Neuron (in vitro differentiated cells): ENCODE data around the gene VMP1.
"Not testable (repeated sequence)": the region's sequence is repeated elsewhere in the genome, so short reads cannot be mapped to it uniquely, and the experiment has no call there.

Source experiments
- H2AFZ ChIP-seq: one replicate; pipeline ENCODE4 v1.6.1; 2013; ENCODE audit warnings: low read depth, mild to moderate bottlenecking, inconsistent platforms, low read length, moderate library complexity
- H3K27me3 ChIP-seq: one replicate; pipeline ENCODE4 v1.6.1; 2013; ENCODE audit warnings: low read length; ENCODE audit not compliant: insufficient read depth
- H3K36me3 ChIP-seq: one replicate; pipeline ENCODE4 v1.6.1; 2013; ENCODE audit warnings: low read length; ENCODE audit not compliant: insufficient read depth
- H3K4me1 ChIP-seq: one replicate; pipeline ENCODE4 v1.6.1; 2013; ENCODE audit warnings: low read length; ENCODE audit not compliant: insufficient read depth
- H3K4me3 ChIP-seq: 2 replicates; pipeline ENCODE4 v1.5.1; 2013; ENCODE audit warnings: mild to moderate bottlenecking, low read length, moderate library complexity
- H3K9me3 ChIP-seq: one replicate; pipeline ENCODE4 v1.6.1; 2013; ENCODE audit warnings: low read length

VMP1 gene

DNA sequence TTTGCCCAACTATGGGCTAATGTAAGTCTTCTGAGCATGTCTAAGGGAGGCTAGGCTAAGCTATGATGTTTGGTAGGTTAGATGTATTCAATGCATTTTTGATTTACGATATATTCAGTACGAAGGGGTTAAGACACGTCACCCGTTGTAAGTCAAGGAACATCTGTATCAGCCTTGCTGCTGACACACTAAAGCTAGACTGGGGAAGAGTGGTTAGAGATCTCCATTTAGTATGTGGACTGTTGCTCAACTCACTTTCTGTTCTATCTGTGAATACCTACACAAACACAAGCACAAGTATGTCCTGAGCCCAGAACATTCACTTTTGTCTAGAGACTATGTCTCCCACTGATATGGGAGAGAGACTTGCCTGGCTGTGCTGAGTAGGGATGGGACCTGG lies 71.5 kb downstream of the VMP1 start:
- Histone ChIP-seq H2AFZ (no peak overlapping the region), H3K27me3 (no peaks in the 10 kb centered on the region), H3K4me3 (no peak overlapping the region), H3K36me3 (peaks cover 35% of the 10 kb centered on the region), H3K9me3 (peaks cover 5% of the 10 kb centered on the region), H3K4me1 (peaks cover 14% of the 10 kb centered on the region)

DNA sequence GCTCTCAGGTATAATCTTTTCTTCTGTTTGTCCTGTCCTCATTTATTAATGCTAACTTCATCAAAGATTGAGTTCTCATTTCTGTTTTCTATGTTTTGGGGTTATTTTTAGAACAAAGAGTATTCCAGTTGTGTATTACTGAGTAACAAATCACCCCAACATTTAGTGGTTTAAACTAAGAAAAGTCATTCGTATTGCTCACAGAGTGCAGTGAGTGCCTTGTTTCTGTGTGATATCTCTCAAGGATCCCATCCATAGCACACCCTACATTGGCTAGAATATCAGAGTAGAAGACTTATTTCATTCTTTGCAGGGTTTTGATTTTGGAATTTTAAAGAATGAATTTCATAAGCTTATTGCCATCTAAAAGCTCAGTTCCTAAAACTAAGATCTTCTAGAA lies 72.1 kb downstream of the VMP1 start:
- peaks cover 5% of the 10 kb centered on the region for H3K9me3 ChIP-seq
- no peaks in the 10 kb centered on the region for H3K27me3 ChIP-seq
- H3K4me3 ChIP-seq: no peak overlapping the region
- peaks cover 20% of the 10 kb centered on the region for H3K4me1 ChIP-seq
- H2AFZ ChIP-seq: no peak overlapping the region
- H3K36me3 ChIP-seq: peaks cover 30% of the 10 kb centered on the region

DNA sequence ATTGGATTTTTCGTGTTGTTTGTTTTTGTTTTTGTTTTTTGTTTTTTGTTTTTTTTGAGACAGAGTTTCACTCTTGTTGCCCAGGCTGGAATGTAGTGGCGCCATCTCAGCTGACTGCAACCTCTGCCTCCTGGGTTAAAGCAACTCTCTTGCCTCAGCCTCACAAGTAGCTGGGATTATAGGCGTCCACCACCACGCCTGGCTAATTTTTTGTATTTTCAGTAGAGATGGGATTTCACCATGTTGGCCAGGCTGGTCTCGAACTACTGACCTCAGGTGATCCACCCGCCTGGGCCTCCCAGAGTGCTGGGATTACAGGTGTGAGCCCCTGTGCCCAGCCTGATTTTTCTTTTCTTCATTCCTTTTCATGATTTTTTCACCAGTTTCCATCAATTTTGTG lies 73.1 kb downstream of the VMP1 start:
- H3K27me3 ChIP-seq, H2AFZ ChIP-seq, H3K9me3 ChIP-seq, H3K4me3 ChIP-seq: not testable (repeated sequence)
- peaks cover 29% of the 10 kb centered on the region for H3K4me1 ChIP-seq
- H3K36me3 ChIP-seq: peaks cover 25% of the 10 kb centered on the region

DNA sequence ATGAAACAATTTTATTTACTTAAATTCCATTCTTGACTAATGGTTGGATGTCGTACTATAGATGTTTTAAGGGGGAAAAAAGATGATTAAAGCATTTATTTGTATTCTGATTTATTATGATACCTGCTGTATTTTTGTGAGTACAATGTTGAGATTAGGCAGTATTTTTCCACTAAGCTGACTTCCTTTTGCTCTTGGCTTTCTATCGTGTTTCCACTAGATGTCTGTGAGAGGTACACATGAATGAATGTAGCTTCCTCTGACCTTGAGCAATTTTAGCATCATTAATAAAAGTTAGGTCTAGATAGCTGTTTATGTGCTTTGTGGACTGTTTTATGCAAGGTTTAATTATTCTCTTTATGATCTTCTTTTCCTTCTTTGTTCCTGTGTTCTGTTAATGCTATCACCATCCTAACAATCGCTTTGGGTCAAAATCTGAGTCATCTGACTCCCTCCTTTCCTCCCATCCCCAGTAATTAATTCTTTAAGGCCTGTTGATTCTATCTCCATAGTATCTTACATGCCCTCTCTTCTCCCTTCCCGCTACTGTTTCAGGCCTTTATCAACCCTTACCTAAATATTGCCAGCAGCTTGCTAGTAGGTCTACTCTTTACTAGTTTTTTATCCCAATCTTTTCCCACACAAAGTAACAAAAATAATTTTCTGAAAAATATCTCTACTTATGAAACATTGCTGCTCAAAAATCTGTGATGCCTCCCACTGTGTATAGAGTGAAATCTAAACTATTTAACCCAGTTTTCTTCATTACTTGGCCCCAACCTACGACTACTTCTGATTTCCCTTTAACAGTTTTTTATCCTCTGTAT lies 76.0 kb downstream of the VMP1 start:
- Histone ChIP-seq H3K4me1 (peaks cover 57% of the 10 kb centered on the region), H2AFZ (no peak overlapping the region), H3K27me3 (no peaks in the 10 kb centered on the region), H3K36me3 (peaks cover 6% of the 10 kb centered on the region), H3K4me3 (no peak overlapping the region), H3K9me3 (no peaks in the 10 kb centered on the region)

DNA sequence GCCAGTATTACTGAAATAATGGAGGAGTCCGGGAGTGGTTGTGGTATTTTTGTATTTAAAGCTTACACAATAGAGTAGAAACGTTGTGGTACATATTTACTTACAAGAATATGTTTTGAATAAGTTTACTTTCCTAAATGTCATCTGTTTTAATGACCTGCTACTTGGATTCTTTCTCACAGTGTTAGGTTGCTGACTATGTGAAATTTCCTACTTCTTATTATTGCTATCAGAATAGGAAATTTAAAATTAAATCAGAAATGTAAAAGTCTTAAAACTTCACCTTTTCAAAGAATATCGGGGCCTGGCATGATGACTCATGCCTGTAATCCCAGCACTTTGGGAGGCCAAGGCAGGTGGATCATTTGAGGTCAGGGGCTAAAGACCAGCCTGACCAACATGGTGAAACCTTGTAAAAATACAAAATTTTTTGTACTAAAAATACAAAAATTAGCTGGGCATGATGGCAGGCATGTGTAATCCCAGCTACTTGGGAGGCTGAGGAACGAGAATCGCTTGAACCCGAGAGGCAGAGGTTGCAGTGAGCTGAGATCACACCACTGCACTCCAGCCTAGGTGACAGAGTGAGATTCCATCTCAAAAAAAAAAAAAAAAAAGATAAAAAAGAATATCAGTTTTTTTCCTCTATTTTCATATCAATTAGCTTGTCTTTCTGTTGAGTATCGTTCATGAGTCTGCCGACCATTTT lies 77.8 kb downstream of the VMP1 start:
- H3K9me3 ChIP-seq: no peaks in the 10 kb centered on the region
- H3K36me3 ChIP-seq: no peaks in the 10 kb centered on the region
- no peaks in the 10 kb centered on the region for H3K27me3 ChIP-seq
- no peak overlapping the region for H2AFZ ChIP-seq
- no peak overlapping the region for H3K4me3 ChIP-seq
- H3K4me1 ChIP-seq: peaks cover 57% of the 10 kb centered on the region

DNA sequence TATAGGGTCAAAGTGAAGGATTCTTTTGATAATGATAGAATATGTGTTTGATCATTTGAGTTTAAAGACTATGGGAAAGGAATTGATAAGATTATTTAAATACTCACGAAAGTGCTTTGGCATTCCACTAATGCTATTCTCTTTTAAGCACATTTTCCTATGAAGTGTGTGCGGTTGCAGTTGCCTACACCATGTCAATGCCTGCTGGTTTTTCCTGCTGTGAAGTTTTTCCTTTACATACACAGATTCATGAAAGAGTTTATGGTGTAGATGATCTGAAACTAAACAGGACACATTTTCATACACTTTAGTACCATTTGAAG lies 78.7 kb downstream of the VMP1 start:
- Histone ChIP-seq H3K4me1 (peaks cover 57% of the 10 kb centered on the region), H2AFZ (no peak overlapping the region), H3K36me3 (no peaks in the 10 kb centered on the region), H3K9me3 (no peaks in the 10 kb centered on the region), H3K4me3 (peak overlapping the region; percentile 36), H3K27me3 (no peaks in the 10 kb centered on the region)

DNA sequence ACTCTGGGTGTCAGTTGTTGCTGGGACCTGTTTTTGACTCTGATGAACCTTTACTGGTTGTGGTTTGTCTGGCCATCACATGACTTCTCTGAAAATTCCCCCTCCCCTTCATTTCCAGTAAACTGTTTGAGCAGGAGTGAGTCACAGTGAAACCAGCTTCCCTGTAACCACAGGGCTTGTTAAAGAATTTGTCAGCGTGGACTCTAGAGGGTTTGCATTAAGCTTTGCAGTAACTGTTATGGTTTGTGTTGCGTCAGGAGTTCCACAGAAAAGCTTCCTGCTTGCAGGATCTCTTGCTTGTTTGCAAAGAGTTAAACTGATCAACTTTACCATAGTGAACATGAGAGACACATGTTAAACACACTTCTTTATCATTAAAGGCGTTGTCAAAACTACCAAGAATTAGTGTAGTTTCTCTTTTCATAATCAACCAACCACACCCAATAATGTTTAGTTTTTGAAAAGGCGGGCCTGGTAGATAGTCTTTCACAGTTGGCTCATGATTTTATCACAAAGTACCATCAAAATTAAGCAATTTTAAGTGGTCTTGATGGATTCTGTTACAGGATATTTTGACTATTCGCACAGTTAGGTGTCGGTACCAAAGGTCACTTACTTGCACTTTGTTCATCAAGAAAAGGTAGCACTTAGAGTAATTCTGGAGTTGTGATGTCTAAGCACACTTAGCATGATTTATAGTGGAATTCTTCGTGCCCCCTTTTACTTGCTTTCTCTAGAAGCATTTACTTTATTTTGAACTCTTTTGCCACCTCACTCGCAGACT lies 79.3 kb downstream of the VMP1 start:
- H3K4me3 ChIP-seq: peak overlapping the region; percentile 36
- H3K4me1 ChIP-seq: peaks cover 57% of the 10 kb centered on the region
- no peaks in the 10 kb centered on the region for H3K36me3 ChIP-seq
- no peak overlapping the region for H2AFZ ChIP-seq
- H3K27me3 ChIP-seq: no peaks in the 10 kb centered on the region
- no peaks in the 10 kb centered on the region for H3K9me3 ChIP-seq

DNA sequence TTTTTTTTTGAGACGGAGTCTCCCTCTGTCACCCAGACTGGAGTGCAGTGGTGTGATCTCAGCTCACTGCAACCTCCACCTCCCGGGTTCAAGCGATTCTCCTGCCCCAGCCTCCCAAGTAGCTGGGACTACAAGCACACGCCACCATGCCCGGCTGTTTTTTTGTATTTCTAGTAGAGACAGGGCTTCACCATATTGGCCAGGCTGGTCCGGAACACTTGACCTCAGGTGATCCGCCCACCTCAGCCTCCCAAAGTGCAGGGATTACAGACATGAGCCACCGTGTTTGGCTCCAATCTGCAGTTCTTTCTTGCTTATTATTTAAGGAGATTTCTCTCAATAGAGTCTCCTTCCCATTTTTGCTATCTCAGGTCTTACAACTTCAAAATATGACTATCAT lies 82.4 kb downstream of the VMP1 start:
- H3K36me3 ChIP-seq, H3K9me3 ChIP-seq, H3K27me3 ChIP-seq, H2AFZ ChIP-seq, H3K4me3 ChIP-seq: not testable (repeated sequence)
- H3K4me1 ChIP-seq: peaks cover 34% of the 10 kb centered on the region

DNA sequence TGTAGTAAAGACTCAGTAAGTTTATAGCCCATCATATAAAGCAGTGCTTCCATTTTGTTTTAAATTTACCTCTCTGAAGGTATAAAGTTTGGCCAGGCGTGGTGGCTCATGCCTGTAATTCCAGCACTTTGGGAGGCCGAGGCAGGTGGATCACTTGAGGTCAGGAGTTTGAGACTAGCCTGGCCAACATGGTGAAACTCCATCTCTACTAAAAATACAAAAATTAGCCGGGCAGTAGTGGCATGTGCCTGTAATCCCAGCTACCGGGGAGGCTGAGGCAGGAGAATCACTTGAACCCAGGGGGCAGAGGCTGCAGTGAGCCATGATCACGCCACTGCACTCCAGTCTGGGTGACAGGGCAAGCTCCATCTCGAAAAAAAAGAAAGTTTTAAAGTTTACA lies 83.0 kb downstream of the VMP1 start:
- H3K36me3 ChIP-seq, H3K27me3 ChIP-seq, H3K4me3 ChIP-seq, H2AFZ ChIP-seq, H3K9me3 ChIP-seq: not testable (repeated sequence)
- peaks cover 29% of the 10 kb centered on the region for H3K4me1 ChIP-seq

DNA sequence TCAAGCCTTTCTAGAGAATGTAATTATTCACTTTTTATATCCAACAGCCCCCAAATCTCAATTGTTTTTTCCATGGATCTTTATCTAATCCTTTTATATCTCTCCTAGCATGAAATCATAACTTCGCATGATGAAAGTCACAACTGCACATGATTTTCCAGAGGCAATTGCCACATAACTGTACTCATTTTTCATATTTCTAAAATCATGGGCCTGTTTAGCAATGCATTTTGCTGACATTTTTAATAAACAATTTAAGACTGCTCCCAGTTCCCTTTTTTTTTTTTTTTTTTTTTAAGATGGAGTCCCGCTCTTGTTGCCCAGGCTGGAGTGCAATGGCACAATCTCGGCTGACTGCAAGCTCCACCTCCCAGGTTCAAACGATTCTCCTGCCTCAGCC lies 83.5 kb downstream of the VMP1 start:
- no peaks in the 10 kb centered on the region for H3K9me3 ChIP-seq
- H3K4me3 ChIP-seq: no peak overlapping the region
- no peaks in the 10 kb centered on the region for H3K27me3 ChIP-seq
- H3K36me3 ChIP-seq: no peaks in the 10 kb centered on the region
- H3K4me1 ChIP-seq: peaks cover 24% of the 10 kb centered on the region
- H2AFZ ChIP-seq: no peak overlapping the region

DNA sequence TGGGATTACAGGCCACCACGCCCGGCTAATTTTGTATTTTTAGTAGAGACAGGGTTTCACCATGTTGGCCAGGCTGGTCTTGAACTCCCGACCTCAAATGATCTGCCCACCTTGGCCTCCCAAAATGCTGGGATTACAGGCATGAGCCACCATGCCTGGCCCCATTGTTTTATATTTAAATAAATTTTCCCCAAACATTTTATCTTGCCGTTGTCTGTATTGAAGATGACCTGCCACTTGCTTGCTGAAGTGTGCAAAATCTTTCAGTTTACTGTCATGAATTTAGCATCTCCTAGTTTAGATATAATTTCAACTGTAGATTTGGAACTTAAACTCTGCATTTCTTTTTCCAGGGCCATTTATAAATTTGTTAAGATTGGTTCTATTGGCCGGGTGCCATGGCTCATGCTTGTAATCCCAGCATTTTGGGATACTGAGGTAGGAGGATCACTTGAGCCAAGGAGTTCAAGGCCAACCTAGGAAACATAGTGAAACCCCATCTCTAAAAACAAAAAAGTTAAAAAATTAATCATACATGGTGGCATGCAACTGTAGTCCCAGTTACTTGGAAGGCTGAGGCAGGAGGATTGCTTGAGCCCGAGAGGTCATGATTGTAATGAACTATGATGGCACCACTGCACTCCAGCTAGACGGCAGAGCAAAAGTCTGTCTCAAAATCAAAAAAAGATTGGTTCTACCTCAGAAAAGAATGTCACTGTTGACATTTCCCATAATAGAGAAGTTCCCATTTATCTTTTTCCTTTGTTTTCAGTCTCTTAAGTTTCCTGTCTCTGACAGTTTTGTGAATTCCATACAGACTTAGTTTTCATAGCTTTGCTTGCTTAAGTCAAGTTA lies 84.4 kb downstream of the VMP1 start:
- no peak overlapping the region for H3K4me3 ChIP-seq
- no peaks in the 10 kb centered on the region for H3K27me3 ChIP-seq
- H3K9me3 ChIP-seq: no peaks in the 10 kb centered on the region
- no peaks in the 10 kb centered on the region for H3K36me3 ChIP-seq
- H3K4me1 ChIP-seq: peaks cover 16% of the 10 kb centered on the region
- H2AFZ ChIP-seq: no peak overlapping the region

DNA sequence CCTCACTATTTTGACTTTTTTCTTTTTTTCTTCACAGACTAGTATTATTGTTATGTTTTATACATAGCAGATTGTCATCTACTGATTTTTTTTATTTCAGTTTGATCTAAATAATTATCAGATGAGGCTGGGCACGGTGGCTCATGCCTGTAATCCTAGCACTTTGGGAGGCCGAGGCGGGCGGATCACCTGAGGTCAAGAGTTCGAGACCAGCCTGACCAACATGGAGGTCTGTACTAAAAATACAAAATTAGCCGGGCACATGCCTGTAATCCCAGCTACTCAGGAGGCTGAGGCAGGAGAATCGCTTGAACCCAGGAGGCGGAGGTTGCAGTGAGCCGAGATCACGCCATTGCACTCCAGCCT lies 85.0 kb downstream of the VMP1 start:
- not testable (repeated sequence) for H3K4me3 ChIP-seq, H3K4me1 ChIP-seq, H3K36me3 ChIP-seq, H3K27me3 ChIP-seq, H2AFZ ChIP-seq, H3K9me3 ChIP-seq

DNA sequence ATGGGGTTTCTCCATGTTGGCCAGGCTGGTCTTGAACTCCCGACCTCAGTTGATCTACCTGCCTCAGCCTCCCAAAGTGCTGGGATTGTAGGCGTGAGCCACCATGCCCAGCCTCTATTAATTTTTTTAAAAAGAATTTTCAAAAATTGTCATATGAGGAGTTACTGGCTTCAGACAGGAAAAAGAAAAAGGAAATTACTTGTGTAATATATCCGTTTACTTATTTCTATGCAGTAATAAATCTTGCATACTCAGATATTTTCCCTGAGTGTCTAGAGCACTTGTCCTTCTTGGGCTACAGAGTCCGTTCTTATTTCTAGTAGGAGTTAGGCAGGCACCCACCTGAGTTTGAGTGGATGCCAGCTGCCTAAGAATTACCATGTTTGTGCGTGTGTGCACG lies 85.8 kb downstream of the VMP1 start:
- Histone ChIP-seq H3K4me3 (no peak overlapping the region), H3K9me3 (no peaks in the 10 kb centered on the region), H3K36me3 (no peaks in the 10 kb centered on the region), H2AFZ (no peak overlapping the region), H3K4me1 (peaks cover 2% of the 10 kb centered on the region), H3K27me3 (no peaks in the 10 kb centered on the region)
